Neuron (in vitro differentiated cells): ENCODE results near the gene GNB5.

ENCODE experiments used
- H2AFZ ChIP-seq: one replicate; pipeline ENCODE4 v1.6.1; 2013; ENCODE audit warnings: low read depth, mild to moderate bottlenecking, inconsistent platforms, low read length, moderate library complexity
- H3K27me3 ChIP-seq: one replicate; pipeline ENCODE4 v1.6.1; 2013; ENCODE audit warnings: low read length; ENCODE audit not compliant: insufficient read depth
- H3K36me3 ChIP-seq: one replicate; pipeline ENCODE4 v1.6.1; 2013; ENCODE audit warnings: low read length; ENCODE audit not compliant: insufficient read depth
- H3K4me1 ChIP-seq: one replicate; pipeline ENCODE4 v1.6.1; 2013; ENCODE audit warnings: low read length; ENCODE audit not compliant: insufficient read depth
- H3K4me3 ChIP-seq: 2 replicates; pipeline ENCODE4 v1.5.1; 2013; ENCODE audit warnings: mild to moderate bottlenecking, low read length, moderate library complexity
- H3K9me3 ChIP-seq: one replicate; pipeline ENCODE4 v1.6.1; 2013; ENCODE audit warnings: low read length

GNB5 gene

GRCh38 chr15:52155878-52156277 lies 35.3 kb downstream of the GNB5 start:
- no peaks in the 10 kb centered on the region for H3K4me1 ChIP-seq
- peaks cover 2% of the 10 kb centered on the region for H3K36me3 ChIP-seq
- H2AFZ ChIP-seq, result no peak overlapping the region
- H3K27me3 ChIP-seq, result no peaks in the 10 kb centered on the region
- H3K9me3 ChIP-seq, result no peaks in the 10 kb centered on the region
- no peak overlapping the region for H3K4me3 ChIP-seq

GRCh38 chr15:52154896-52155865 lies 36.0 kb downstream of the GNB5 start:
- Histone ChIP-seq H3K27me3 (no peaks in the 10 kb centered on the region), H3K9me3 (no peaks in the 10 kb centered on the region), H2AFZ (no peak overlapping the region), H3K4me3 (no peak overlapping the region), H3K4me1 (no peaks in the 10 kb centered on the region), H3K36me3 (peaks cover 2% of the 10 kb centered on the region)

- peaks cover 5% of the 10 kb centered on the region for H3K36me3 ChIP-seq
- no peaks in the 10 kb centered on the region for H3K9me3 ChIP-seq
- H2AFZ ChIP-seq, result no peak overlapping the region
- H3K27me3 ChIP-seq, result no peaks in the 10 kb centered on the region
- no peak overlapping the region for H3K4me3 ChIP-seq
- H3K4me1 ChIP-seq, result no peaks in the 10 kb centered on the region
These were observed 37.0 kb downstream of the GNB5 start for GRCh38 chr15:52153900-52154895.

- Histone ChIP-seq H3K27me3 (no peaks in the 10 kb centered on the region), H3K4me1 (no peaks in the 10 kb centered on the region), H3K9me3 (peaks cover 1% of the 10 kb centered on the region), H3K36me3 (peaks cover 9% of the 10 kb centered on the region), H3K4me3 (no peak overlapping the region), H2AFZ (no peak overlapping the region)
These were observed 39.8 kb downstream of the GNB5 start for GRCh38 chr15:52151353-52151752.

GRCh38 chr15:52150871-52151270 lies 40.3 kb downstream of the GNB5 start:
- peaks cover 12% of the 10 kb centered on the region for H3K36me3 ChIP-seq
- no peaks in the 10 kb centered on the region for H3K27me3 ChIP-seq
- H3K4me1 ChIP-seq, result no peaks in the 10 kb centered on the region
- H3K9me3 ChIP-seq, result peaks cover 5% of the 10 kb centered on the region
- no peak overlapping the region for H3K4me3 ChIP-seq
- H2AFZ ChIP-seq, result no peak overlapping the region

- H3K4me1 ChIP-seq, result no peaks in the 10 kb centered on the region
- H3K4me3 ChIP-seq, result no peak overlapping the region
- no peaks in the 10 kb centered on the region for H3K27me3 ChIP-seq
- H2AFZ ChIP-seq, result no peak overlapping the region
- H3K36me3 ChIP-seq, result peaks cover 12% of the 10 kb centered on the region
- peaks cover 5% of the 10 kb centered on the region for H3K9me3 ChIP-seq
These were observed 41.0 kb downstream of the GNB5 start for GRCh38 chr15:52150043-52150825.

- Histone ChIP-seq H3K4me1 (no peaks in the 10 kb centered on the region), H3K4me3 (no peak overlapping the region), H3K9me3 (peaks cover 6% of the 10 kb centered on the region), H3K27me3 (no peaks in the 10 kb centered on the region), H2AFZ (no peak overlapping the region), H3K36me3 (peaks cover 12% of the 10 kb centered on the region)
These were observed 42.8 kb downstream of the GNB5 start for GRCh38 chr15:52148403-52148802.

GRCh38 chr15:52146776-52147175 lies 44.4 kb downstream of the GNB5 start:
- Histone ChIP-seq H3K36me3 (peaks cover 15% of the 10 kb centered on the region), H3K4me3 (no peak overlapping the region), H3K9me3 (peaks cover 8% of the 10 kb centered on the region), H3K4me1 (no peaks in the 10 kb centered on the region), H2AFZ (no peak overlapping the region), H3K27me3 (no peaks in the 10 kb centered on the region)

GRCh38 chr15:52146261-52146660 lies 44.9 kb downstream of the GNB5 start:
- Histone ChIP-seq H3K27me3 (no peaks in the 10 kb centered on the region), H3K36me3 (peaks cover 13% of the 10 kb centered on the region), H3K9me3 (peaks cover 8% of the 10 kb centered on the region), H3K4me1 (no peaks in the 10 kb centered on the region), H2AFZ (no peak overlapping the region), H3K4me3 (no peak overlapping the region)

GRCh38 chr15:52144656-52145178 lies 46.5 kb downstream of the GNB5 start:
- Histone ChIP-seq H3K36me3 (peaks cover 15% of the 10 kb centered on the region), H3K9me3 (peaks cover 8% of the 10 kb centered on the region), H3K27me3 (no peaks in the 10 kb centered on the region), H3K4me1 (no peaks in the 10 kb centered on the region), H3K4me3 (no peak overlapping the region), H2AFZ (no peak overlapping the region)

- Histone ChIP-seq H2AFZ (no peak overlapping the region), H3K4me3 (no peak overlapping the region), H3K27me3 (no peaks in the 10 kb centered on the region), H3K9me3 (peaks cover 8% of the 10 kb centered on the region), H3K4me1 (no peaks in the 10 kb centered on the region), H3K36me3 (peaks cover 15% of the 10 kb centered on the region)
These were observed 47.3 kb downstream of the GNB5 start for GRCh38 chr15:52143873-52144272.

GRCh38 chr15:52140646-52141045 lies 50.5 kb downstream of the GNB5 start:
- no peaks in the 10 kb centered on the region for H3K4me1 ChIP-seq
- H2AFZ ChIP-seq, result no peak overlapping the region
- H3K9me3 ChIP-seq, result peaks cover 3% of the 10 kb centered on the region
- no peaks in the 10 kb centered on the region for H3K27me3 ChIP-seq
- no peak overlapping the region for H3K4me3 ChIP-seq
- H3K36me3 ChIP-seq, result peaks cover 8% of the 10 kb centered on the region
